Mesenteric fat pad (tissue), 1 donor: Measurements from ENCODE around the gene RPS6KA5. TPM values are rescaled to one million over a fixed set of nuclear protein-coding genes. Genes with fewer than 3 reads are reported as not detected.

Source experiments
- DNase-seq: peaks from one replicate; pipeline ENCODE4 v3.0.0-alpha.2; 2020; ENCODE audit warnings: low spot score
- total RNA-seq: library from RNA; stranded (reverse); fragmentation: NEBNext Ultra II Directional; extraction: Animal tissue kit (Norgen Biotek cat#: 25700); gene quantifications from one replicate; pipeline ENCODE4 v1.2.1, GENCODE V29; 2021
- donor health status: DM: yes; HTN: yes; CAD: no.

RPS6KA5 gene
- total RNA-seq, 1 donor from 2014 or later: 3.2 TPM

GRCh38 chr14:90810806-90811205 is 249.6 kb downstream of the RPS6KA5 start:
- no peak for DNase-seq

- no peak for DNase-seq
Measured at GRCh38 chr14:90809530-90810312, 250.7 kb downstream of the RPS6KA5 start.

GRCh38 chr14:90808759-90809529 is 251.5 kb downstream of the RPS6KA5 start:
- no peak for DNase-seq

- DNase-seq: no peak
Measured at GRCh38 chr14:90807060-90807459, 253.4 kb downstream of the RPS6KA5 start.

- DNase-seq: no peak
Measured at GRCh38 chr14:90805662-90806540, 254.5 kb downstream of the RPS6KA5 start.

GRCh38 chr14:90805084-90805391 is 255.4 kb downstream of the RPS6KA5 start:
- no peak for DNase-seq

- no peak for DNase-seq
Measured at GRCh38 chr14:90804292-90805083, 256.0 kb downstream of the RPS6KA5 start.

- DNase-seq: no peak
Measured at GRCh38 chr14:90803249-90803648, 257.2 kb downstream of the RPS6KA5 start.

- DNase-seq: no peak
Measured at GRCh38 chr14:90799420-90799819, 261.0 kb downstream of the RPS6KA5 start.

- no peak for DNase-seq
Measured at GRCh38 chr14:90797919-90798318, 262.5 kb downstream of the RPS6KA5 start.

Other genes with a start within 250 kb of the RPS6KA5 start
- 92.3 TPM for gene TTC7B, start 244.2 kb downstream of the RPS6KA5 start, total RNA-seq
- gene DGLUCY, start 53.4 kb upstream of the RPS6KA5 start, total RNA-seq: 41.1 TPM
- gene GPR68, start 184.1 kb upstream of the RPS6KA5 start, total RNA-seq: 0.67 TPM